HG03066 (cell line): ENCODE data around the gene SCG3.
"Not testable (repeated sequence)": the region's sequence is repeated elsewhere in the genome, so short reads cannot be mapped to it uniquely, and the experiment has no call there.

Source experiments
- ATAC-seq: cut with Tn5 transposase; IDR thresholded peaks from one replicate; pipeline ENCODE4 v1.9.1; 2021; ENCODE audit warnings: low read depth; ENCODE audit not compliant: unreplicated experiment

SCG3 gene

DNA sequence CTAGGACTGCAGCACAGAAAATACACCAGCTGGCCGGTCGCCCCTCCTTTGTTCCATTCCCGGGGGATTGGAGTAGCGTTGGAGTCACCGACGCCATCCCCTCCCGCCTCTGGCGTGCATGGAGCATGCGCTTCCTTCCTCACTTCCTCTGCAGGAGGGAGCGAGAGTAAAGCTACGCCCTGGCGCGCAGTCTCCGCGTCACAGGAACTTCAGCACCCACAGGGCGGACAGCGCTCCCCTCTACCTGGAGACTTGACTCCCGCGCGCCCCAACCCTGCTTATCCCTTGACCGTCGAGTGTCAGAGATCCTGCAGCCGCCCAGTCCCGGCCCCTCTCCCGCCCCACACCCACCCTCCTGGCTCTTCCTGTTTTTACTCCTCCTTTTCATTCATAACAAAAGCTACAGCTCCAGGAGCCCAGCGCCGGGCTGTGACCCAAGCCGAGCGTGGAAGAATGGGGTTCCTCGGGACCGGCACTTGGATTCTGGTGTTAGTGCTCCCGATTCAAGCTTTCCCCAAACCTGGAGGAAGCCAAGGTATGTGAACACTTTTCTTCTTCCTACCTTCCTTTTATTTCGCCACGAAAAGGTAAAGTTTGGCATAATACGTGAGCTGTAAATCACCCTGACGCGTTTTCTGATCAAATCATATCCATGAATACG lies at the start of gene SCG3:
Gene SCG3, plus strand, starts transcription at position 201 of the 661 bp plus-strand sequence. Its CDS starts 253 bp downstream, at position 454.
- ATAC-seq, result no peak

DNA sequence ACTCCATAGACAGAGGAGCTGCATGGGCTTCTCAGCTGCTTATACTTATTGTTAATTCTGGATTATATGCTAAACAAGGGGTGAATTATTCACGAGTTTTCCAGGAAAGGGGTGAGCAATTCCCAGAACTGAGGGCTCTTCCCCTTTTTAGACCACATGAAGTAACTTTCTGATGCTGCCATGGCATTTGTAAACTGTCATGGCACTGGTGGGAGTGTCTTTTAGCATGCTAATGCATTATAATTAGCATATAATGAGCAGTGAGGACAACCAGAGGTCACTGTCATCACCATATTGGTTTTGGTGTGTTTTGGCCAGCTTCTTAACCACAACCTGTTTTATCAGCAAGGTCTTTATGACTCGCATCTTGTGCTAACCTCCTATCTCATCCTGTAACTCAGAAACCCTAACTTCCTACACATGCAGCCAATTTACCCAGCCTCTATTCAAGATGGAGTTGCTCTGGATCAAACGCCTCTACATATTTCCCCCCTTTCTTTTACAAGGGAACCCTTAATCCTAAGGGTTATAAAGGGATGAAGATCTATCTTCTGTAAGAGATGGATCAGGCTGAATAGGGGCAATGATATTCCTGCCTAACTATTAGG lies 46.6 kb upstream of the SCG3 start:
- no peak for ATAC-seq

DNA sequence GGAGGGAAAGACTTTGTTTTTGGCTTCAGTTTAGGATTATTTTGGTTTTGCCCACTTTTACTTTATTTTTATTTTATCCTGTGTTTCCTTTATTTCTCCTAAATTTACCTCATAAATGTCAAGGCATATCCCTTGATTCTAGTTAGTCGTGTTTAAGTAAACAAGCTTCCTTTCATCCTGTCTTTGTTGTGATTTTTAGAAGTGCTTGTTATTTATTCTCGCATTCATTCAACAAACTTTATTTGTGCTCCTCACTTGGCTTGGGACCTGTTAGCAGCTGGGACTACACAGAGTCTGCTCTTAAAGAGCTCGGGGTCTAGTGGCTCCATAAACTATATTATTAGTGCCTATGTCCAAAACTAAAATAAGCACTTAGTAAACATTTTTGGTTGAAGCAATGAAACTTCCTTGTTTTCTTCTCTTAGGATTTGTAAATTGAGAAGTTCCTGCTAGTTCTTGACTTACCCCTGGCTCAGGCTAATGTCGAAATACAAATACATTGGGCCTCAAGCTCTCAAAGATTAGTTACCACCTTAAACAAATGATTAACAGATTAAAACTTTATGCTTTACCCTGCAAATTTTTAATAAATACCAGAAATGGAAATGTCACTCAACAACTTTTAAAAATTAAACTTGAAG lies 39.7 kb upstream of the SCG3 start:
- no peak for ATAC-seq

DNA sequence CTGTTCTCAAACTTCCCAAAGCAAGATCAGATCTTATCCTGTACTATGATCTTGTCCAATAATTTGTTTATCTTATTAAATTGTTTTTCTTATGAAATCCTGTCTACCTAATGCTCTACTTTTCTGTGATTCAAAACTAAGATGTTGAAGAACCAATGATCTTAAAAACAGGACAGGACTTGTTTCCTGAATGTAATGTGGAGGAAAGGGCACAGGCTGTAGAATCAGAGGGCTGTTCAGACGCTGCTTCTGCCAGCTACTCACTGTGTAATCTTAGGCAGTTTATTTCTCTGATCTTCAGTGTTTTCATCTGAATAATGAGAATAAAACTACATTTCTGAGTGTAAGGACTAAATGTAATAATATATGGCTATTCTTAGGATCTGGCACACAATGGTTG lies 38.6 kb upstream of the SCG3 start:
- no peak for ATAC-seq

DNA sequence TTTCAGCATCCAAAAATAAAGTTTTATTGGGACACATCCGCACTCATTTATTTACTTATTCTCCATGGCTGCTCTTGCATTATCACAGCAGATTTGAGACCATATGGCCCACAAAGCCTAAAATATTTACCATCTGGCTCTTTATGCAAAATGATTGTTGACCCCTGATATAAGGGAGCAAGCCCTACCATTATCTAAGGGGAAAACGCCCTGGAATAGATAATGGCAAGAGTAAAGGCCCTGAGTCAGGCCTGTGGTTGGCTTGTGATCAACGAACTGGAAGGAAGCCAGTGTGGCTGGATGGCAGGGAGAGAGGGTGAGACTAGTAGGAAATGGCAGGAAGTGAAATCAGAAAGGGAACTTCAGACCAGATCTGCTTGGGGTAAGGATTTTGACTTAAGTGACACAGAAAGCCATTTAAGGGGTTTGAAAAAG lies 34.2 kb upstream of the SCG3 start:
- ATAC-seq, result no peak

DNA sequence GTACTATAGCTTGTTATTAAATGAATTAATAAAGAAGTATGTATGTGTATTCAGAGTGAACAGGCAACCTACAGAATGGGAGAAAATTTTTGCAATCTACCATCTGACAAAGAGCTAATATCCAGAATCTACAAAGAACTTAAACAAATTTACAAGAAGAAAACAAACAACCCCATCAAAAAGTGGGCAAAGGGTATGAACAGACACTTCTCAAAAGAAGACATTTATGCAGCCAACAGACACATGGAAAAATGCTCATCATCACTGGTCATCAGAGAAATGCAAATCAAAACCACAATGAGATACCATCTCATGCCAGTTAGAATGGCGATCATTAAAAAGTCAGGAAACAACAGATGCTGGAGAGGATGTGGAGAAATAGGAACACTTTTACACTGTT lies 33.2 kb upstream of the SCG3 start:
- not testable (repeated sequence) for ATAC-seq

DNA sequence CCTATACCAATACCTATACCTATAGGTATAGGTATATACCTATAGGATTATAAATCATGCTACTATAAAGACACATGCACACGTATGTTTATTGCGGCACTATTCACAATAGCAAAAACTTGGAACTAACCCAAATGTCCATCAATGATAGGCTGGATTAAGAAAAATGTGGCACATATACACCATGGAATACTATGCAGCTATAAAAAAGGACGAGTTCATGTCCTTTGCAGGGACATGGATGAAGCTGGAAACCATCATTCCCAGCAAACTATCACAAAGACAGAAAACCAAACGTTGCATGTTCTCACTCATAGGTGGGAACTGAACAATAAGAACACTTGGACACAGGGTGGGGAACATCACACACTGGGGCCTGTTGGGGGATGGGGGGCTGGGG lies 32.7 kb upstream of the SCG3 start:
- not testable (repeated sequence) for ATAC-seq

DNA sequence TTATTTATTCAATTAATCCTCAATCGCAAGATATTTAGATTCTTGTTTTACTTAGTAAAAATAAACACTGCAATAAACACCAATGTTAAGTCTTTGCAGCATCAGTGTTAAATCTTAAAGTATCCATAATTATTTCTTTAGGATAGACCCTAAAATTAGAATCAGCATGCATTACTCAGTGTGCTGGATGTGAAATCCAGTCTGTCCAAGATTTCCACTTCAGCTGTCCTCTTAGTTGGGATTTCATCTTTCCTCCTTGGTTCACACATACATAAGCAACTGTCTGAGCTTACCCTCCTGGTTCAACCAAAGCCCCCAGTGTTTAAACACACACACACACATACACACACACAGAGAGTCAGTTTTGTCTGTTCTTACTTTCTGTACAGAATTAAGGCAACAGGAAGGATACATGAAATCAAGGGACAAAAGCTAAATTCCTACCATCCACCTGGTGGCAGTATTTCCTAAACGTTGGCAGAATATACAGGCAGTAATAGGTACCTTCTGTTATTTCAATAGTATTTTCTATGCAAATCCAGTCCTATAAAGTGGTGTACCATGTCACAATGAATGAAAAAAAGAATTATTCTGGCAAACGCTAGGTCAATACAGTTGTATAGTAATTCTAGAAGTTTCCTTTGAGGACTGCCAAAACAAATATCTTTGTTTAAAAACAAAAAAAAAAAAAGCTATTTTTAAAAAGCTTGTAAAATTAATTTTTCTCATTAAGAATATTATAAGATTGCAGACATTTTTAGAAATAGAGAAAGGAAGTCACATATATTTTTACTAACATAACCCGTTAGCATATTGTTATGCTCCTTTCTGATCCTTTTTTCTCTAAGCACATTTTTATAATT lies 31.4 kb upstream of the SCG3 start:
- ATAC-seq, result no peak

DNA sequence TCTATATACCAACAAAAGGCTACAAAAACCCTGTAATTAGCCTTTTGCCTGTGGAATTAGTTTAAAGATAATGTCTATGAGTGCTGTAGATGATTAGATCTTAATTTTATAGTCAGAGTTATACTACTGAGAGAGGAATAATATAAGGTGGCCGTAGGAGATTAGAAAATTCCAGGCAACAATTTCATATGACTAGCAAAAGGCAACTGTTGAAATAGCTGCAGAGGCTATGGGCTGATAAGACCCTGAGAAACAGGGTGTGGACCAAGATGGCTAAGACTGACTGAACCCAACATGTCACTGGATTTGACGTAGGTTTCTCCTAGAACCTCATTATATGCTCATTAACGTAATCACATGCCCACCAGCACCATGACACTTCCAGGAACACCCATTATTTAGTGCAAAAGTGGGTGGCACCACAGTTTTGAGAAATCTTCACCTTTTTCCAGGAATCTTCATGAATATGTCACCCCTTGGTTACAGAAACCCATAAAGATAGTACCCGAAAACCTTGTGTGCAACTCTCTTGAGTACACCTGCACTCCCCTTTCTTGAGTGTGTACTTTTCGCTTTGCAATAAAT lies 29.1 kb upstream of the SCG3 start:
- no peak for ATAC-seq

DNA sequence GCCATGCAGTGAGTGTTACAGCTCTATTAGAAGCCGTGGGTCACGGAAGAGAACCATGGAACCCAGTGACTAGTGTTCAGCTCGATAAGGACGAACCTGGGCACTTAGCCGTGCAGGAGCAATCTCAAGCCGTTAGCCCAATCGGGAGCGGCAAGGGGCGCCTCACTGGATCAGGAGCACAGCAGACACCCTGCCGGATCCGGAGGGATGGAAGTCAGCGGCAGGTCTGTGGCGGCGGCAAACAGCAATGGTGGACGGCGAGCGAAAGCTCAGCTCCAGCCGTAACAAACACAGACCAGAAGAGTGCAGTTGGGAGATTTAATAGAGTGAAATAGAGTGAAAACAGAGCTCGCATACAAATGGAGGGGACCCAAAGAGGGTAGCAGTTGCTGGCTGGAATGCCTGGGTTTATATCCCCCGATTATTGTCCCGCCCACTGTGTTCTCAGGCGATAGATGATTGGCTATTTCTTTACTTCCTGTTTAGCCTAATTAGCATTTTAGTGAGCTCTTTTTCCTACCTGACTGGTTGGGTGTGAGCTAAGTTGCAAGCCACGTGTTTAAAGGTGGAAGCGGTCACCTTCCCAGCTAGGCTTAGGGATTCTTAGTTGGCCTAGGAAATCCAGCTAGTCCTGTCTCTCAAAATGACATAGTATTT lies 25.8 kb upstream of the SCG3 start:
- not testable (repeated sequence) for ATAC-seq

DNA sequence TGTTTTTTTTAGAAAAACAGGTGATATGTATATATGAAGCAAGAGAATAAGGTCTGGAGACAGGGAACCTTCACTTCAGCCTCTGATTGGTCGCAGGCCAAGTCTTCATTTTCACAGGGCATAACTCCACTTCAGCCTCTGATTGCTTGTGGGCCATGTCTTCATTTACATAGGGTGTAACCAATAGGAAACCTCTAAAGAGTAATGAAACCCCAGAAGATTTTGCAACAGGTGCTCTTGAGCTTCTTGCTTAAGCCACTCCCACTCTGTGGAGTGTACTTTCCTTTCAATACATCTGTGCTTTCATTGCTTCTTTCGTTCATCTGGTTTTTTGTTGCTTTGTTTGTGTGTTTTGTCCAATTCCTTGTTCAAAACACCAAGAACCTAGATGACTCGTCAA lies 22.6 kb upstream of the SCG3 start:
- ATAC-seq, result no peak

DNA sequence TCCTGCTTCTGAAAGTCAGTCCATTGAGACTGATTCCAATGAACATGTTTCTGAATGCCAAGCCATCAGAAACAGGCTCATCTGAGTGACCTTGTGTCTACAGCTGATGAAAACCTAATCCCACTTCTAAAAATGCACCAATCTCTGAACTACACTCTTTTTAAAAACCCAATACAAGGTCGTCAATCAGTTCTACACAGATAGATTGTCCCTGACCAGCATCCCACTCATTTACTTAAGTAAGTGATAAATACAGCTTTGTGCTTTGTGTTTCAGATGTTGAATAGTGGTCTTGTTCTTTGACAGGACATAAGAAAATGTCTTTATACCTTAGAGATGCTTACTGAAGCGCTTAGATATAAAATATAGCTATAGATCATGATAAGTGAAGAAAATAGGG lies 20.2 kb upstream of the SCG3 start:
- no peak for ATAC-seq

DNA sequence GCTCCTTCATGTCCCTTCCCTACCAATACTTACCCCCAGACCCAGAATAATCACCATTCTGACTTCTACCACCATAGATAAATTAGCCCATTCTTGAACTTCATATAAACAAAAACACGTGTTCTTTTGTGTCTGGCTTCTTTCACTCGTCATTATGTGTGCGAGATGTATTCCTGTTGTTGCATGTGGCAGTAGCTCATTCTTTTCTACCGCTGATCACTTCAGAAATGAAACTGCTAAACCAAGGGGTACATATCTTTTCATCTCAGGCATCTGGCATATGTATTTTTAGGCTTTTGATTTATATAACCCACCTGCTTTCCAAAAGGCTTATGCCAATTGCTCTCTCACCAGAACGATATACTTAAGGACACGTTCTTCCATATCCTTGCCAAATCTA lies 13.8 kb upstream of the SCG3 start:
- no peak for ATAC-seq

DNA sequence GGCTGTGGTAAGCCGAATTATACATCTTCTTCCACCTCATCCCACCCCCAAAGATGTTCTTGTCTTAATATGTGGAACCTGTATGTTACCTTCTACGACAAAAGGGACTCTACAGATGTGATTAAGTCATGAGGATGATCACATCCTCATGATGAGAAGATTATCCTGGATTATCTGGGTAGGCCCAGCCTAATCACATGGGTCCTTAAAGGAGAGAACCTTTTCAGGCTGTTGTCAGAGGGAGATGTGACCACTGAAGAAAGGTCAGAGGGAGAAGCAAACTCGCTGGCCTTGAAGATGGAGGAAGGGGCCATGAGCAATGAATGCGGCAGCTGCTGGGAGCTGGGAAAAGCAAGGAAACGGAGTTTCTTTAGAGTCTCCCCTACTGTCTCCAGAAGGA lies 12.9 kb upstream of the SCG3 start:
- no peak for ATAC-seq

DNA sequence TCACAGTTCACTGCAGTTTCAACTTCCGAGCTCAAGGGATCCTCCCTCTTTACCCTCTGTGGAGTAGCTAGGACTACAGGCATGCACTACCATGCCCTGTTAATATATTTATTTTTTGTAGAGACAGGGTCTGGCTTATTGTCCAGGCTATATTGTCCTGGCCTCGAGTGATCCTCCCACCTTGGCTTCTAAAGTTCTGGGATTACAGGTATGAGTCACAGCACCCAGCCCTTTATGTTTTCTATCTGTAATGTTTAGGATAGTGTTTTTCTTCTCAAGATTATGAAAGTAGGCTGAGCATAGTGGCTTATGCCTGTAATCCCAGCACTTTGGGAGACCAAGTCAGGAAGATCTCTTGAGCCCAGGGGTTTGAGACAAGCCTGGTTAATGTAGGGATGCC lies 11.9 kb upstream of the SCG3 start:
- ATAC-seq, result no peak

DNA sequence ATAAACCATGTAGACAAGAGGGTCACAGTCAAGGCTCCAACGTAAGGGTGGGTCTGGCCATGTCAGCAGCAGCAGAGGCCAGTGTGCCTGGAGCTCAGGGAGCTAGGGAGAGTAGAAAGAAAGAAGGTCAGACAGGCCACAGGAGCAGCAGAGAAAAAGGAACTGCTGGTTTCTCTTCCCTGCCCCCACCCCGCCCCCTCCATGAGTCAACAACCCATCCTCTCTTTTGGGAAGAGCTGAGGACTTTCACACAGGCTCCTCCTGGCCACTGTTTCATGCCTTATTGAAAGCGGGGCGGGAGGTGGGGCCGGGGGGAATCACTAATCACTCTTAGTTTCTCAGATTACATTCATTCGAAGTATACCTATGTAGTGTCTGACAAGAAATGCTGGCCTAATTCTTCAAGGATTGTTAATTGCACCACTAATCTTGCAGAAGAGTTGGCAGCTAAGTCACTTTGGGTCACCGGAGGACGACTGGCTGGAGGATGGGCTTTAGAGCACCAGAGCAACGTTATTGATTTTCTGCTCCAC lies 9.1 kb upstream of the SCG3 start:
- ATAC-seq, result no peak

DNA sequence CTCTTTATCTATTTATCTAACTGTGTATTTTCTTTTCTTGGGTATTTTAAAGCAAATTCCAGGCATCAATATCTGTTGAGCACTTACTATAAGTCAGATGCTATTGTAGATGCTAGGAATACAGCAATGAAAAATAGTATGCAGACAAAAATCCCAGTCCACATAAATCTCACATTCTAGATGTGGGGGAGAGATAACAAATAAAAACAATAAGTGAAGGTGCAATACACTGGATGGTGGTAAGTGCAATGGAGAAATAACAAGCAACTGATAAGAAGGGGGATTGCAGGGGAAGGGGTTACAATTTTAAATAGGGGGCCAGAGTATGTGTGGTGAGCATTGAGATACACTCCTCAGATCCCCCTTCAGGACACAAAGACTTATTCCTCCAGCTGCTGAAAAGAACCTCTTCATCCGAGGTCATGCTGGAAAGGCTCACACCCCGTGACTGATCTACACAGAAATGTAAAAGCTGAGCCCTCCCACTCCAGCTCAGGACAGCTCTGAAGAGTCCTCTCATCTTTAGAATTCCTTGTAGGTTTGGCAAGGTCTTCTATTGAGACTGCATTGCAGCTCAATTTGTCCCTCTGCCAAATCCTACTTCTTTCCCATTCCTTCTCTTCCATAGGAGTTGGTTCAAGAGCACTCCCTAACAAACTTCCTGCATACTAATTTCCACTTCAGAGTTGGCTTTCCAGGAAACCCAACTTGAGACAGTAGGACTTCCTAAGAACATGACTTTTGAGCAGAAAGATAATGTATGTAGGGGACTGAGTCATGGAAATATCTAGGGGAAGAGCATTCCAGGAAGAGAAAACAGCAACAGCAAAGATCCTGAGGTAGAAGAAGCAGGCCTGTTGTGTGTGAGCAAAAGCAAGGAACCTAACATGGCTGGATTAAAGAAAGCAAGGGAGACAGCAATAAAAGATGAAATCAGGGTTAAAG lies 8.1 kb upstream of the SCG3 start:
- no peak for ATAC-seq

DNA sequence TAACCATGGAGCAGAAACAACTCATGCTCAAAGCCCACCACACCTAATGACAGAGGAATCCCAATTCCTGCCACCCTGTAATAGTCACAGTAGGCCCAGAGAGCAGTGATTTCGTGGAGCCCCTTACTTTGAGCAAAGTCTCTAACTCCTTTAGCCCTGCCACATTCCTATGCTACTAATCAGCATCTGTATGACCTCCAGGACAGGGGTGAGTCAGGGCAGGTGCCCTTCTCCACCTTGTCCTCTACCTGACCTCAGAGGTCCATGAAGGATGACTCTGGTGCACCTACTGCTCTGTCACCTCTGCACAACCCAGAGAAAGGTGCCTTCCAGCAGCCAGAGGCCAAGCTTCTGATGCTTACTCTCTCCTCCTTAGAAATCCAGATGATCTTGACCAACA lies 6.1 kb upstream of the SCG3 start:
- ATAC-seq, result no peak

DNA sequence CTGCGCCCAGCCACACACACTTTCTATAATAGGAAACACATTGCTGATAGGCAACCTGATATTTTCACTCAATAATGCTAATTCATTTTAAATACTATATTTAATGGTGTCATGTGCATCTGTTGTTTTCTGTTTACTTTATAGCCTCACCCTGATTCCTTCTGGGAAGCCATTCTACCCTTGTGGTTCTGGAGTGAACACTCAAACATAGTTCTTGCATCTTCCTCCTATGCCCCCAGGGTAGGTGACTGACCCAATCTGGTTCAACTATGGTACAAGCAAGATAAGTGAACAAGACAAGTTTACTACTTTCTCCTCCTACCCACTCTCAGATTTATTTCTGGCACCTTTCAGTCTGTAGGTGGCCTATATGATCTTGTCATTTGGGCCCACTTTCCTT lies 4.3 kb upstream of the SCG3 start:
- no peak for ATAC-seq
